ENCODE measurements around the gene PCDHA5. TPM values are rescaled to one million over a fixed set of nuclear protein-coding genes. Genes with fewer than 3 reads are reported as not detected.

PCDHA5 gene
- total RNA-seq, 1 experiment from 2014 or later: 0.33 TPM

- peaks cover 6 to 24% (median 8%) of the 10 kb centered on the region in 3 experiments; a peak in 6 of 7 replicates for H3K36me3 Mint-ChIP-seq (ENCODE audit: insufficient read depth in 1 of 3, low read depth in 3 of 3)
Observed at GRCh38 chr5:140842798-140843733, 21.7 kb downstream of the PCDHA5 start.

More at GRCh38 chr5:140842798-140843733, 21.7 kb downstream of the PCDHA5 start:
- Mint-ChIP-seq H3K4me1 (0 out of 4 replicates have a peak, but pooled peaks cover 0 to 2% of the 10 kb centered on the region in 2 experiments), H3K4me3 (no peak overlapping the region), H3K9me3 (peaks cover 2 to 5% of the 10 kb centered on the region in 2 experiments; a peak in 4 of 5 replicates), H3K27me3 (ENCODE audit: low read depth) (no peaks in the 10 kb centered on the region; the same call in 1 of the 2 replicates), H3K27ac (no peak overlapping the region; a peak in 1 of 7 replicates)
- no peak overlapping the region for H2BK15ac ChIP-seq (ENCODE audit: low read depth, low read length)
- H3K79me2 ChIP-seq (ENCODE audit: insufficient read depth, low read length): no peaks in the 10 kb centered on the region
- H4K8ac ChIP-seq (replicated peaks; ENCODE audit: insufficient read length, low read depth, low read length): no peak overlapping the region
- H3K9ac ChIP-seq (ENCODE audit: extremely low read depth, insufficient read length, low read length): no peak overlapping the region
- DNase-seq: no peak
- H3K23ac ChIP-seq (ENCODE audit: insufficient read length, low read depth, low read length): no peak overlapping the region
- no peak overlapping the region for H3K4me2 ChIP-seq (ENCODE audit: insufficient read depth, insufficient read length, low read length)
- no peak overlapping the region for H3K56ac ChIP-seq (ENCODE audit: insufficient read length, low read depth, low read length)
- no peak overlapping the region for H3K18ac ChIP-seq (ENCODE audit: insufficient read length, low read depth, low read length)
- no peak overlapping the region for H3T11ph ChIP-seq (ENCODE audit: low read length)
- H3K14ac ChIP-seq (ENCODE audit: insufficient read depth, low read length): no peak overlapping the region; the same call in 1 of the 2 replicates
- no peak overlapping the region for H4K91ac ChIP-seq (ENCODE audit: insufficient read length, low read depth, low read length)
- H3K4ac ChIP-seq (ENCODE audit: low read depth, low read length): no peak overlapping the region
- H3K79me1 ChIP-seq (ENCODE audit: insufficient read depth, low read depth, low read length, poor library complexity, severe bottlenecking): no peaks in the 10 kb centered on the region
- H2BK20ac ChIP-seq (ENCODE audit: low read depth, low read length, poor library complexity, severe bottlenecking): no peak overlapping the region
- H2AFZ ChIP-seq (ENCODE audit: low read length): no peak overlapping the region
- H3K27ac ChIP-seq (ENCODE audit: insufficient read length, low read depth, low read length): no peak overlapping the region
- no peaks in the 10 kb centered on the region for H3K27me3 ChIP-seq (ENCODE audit: insufficient read depth, low read length)
- H2BK120ac ChIP-seq (ENCODE audit: low read depth, low read length, poor library complexity, severe bottlenecking): no peak overlapping the region
- no peaks in the 10 kb centered on the region for H3K4me1 ChIP-seq (ENCODE audit: insufficient read depth, low read length)
- H3K23me2 ChIP-seq (ENCODE audit: insufficient read length, low read depth, low read length, poor library complexity, severe bottlenecking): no peaks in the 10 kb centered on the region
- H4K5ac ChIP-seq (ENCODE audit: insufficient read length, low read depth, low read length): no peak overlapping the region
- no peaks in the 10 kb centered on the region for H3K9me3 ChIP-seq (ENCODE audit: control insufficient read depth, low read depth, low read length)
- H4K20me1 ChIP-seq (ENCODE audit: control insufficient read depth, insufficient read depth, insufficient read length): no peaks in the 10 kb centered on the region
- no peak overlapping the region for H2AK5ac ChIP-seq (ENCODE audit: insufficient read length, low read length)
- no CpG with 5 or more reads among the region's 87 CpGs for WGBS (ENCODE audit: extremely low coverage, insufficient read length, low lambda C conversion rate)
- no peak for TF ChIP-seq CTCF (conservative IDR thresholded peaks at IDR 0.05)
- no peak overlapping the region for H2BK5ac ChIP-seq (ENCODE audit: insufficient read length, low read length)
- no peak overlapping the region for H2BK12ac ChIP-seq (ENCODE audit: insufficient read length, low read depth, low read length)

All from H9 (cell line).